ENCODE data around the gene LCN12.

LCN12 gene

GRCh38 chr9:136958898-136959850 is 7.1 kb downstream of the LCN12 start:
- DNase-seq (ENCODE audit: low read depth): no peak

- no peak for DNase-seq (ENCODE audit: low read depth)
Measured at GRCh38 chr9:136960212-136960937, 8.3 kb downstream of the LCN12 start.

DNA sequence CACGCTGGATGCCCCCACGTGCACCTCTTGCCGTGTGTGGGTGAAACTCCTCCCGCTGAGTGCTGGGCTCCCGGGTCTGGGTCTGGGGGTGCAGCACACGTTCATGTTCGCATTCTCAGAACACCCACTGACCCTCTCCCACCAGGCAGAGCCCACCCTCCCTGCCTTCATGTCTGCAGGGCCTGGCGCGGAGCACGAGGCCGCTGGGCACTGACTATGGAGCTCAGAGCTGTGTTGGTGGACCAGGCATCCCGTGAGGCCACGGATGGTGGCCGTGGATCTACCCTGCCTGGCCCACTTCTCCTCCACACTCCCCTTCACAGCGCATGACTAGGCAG is 8.8 kb downstream of the LCN12 start:
- DNase-seq (ENCODE audit: low read depth): no peak

- no peak for DNase-seq (ENCODE audit: low read depth)
Measured at GRCh38 chr9:136961279-136962065, 9.4 kb downstream of the LCN12 start.

DNA sequence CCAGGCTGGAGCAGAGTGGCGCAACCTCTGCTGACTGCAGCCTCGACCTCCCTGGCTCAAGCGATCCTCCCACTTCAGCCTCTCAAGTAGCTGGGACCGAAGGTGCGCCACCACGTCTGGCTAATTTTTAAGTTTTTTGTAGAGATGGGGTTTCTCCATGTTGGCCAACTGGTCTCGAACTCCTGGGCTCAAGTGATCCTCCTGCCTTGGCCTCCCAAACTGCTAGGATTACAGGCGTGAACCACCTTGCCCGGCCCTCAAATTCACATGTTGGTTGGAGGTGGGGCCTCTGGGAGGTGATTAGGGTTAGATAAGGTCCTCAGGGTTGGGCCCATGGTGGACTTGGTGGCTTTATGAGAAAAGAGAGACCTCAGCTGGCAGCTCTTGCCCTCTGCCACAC is 10.1 kb downstream of the LCN12 start:
- no peak for DNase-seq (ENCODE audit: low read depth)

DNA sequence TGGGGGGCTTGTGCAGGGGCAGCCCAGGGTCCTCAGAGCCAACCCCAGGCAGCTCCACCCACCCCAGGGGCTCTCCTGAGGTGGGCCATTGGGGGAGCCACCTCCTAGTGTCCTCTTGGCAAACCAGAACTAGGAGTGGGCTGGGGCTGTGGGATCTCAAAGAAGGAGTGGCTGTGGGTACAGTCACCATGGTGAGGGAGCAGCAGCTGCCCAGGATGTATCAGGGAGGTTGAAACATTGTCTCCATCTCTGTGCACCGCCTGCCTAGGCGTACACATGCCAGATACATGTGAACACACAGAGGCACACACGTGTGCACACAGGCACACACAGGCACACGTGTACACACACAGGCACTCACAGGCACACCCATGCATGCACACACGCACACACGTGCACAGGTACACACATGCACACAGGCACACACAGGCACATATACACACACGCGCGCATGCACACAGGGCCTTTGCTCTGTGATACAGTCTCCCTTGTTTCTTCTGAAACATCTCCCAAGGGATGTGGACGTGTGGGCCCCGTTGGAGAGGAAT is 10.7 kb downstream of the LCN12 start:
- DNase-seq (ENCODE audit: low read depth): no peak

DNA sequence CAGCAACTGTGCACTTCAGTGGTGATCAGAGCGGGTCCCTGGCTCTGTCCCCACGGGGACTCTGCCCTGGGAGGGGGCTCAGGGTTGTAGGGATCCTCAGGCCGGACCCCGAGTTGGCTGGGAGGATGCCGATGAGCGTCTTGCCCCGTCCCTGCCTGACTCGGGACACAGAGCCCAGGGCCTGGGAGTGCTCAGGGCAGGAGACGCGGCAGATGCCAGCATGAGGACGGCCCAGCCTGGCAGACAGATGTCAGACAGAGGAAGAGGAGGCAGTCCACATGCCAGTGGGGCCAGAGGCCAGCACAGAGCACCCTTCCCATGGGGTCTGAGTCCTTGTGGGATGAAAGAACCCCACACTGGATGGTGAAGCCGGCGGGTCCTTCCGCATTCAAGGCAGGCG is 11.3 kb downstream of the LCN12 start:
- DNase-seq (ENCODE audit: low read depth): no peak

DNA sequence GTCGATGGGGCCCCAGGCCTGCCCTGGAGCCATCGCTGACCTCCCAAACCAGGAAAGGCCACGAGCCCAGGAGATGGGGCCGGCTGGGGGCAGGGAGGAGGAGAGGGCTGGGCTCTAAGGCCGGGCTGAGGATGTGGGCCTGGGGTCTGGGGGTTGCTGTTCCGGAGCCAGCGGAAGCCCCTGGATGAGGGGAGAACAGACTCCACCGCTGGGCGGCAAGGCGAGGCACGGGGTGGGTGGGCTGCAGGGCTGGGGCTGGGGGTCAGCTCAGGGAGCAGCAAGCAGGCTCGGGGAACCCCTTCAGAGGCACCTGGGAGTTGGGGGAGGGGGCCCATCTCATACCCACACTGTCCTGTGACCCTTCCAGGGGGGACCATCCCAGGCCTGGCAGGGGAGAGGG is 11.7 kb downstream of the LCN12 start:
- DNase-seq (ENCODE audit: low read depth): no peak

DNA sequence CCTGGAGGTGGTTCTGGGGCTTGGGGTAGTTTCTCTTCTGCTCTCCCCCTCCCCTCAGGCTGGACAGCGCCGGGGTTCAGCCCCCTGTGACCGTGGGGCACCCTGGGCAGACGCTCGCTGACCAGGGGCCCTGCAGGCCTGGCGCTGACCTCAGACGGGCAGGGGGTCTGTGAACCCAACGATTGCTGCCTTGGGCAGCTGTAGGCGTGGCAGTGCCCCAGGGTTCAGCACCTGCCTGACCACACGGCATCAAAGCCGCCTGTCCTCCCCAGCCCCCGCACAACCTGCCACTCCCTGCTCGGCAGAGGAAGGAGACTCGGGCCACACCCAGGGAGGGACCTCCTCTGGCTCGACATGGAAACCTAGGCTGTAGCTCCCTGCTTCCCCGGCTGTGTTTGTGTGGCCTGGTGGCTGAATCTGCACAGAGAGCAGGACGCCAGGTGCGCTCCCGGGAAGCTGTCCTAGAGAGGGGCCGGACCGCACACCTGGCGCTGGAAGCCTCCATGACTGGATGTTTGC is 12.2 kb downstream of the LCN12 start:
- DNase-seq (ENCODE audit: low read depth): no peak

DNA sequence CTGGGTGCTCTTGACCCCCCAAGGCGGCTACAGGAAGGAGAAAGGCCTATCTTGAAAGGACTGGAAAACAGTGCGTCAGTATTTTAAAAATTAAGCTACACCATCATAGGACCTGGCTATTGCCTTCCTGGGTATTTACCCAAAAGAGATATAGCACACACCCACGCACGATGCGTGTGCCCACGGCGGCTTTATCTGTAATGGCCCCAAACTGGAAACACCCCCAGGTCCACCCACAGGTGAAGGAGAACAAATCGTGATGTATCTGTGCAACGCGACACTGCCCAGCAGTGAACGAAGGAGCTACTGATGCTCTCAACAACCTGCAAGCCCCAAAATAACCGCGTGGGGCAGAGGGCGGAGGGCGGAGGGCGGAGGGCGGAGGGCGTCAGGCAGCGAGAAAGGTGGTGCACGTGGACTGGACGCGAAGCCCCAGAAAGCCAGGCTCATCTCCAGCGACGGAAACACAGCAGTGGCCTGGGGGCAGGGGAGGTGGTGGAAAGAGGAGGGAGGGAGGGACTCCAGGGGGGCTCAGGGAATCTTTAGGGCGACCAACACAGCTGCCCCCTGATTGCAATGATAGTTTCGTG is 12.9 kb downstream of the LCN12 start:
- DNase-seq (ENCODE audit: low read depth): no peak

- DNase-seq (ENCODE audit: low read depth): no peak
Measured at GRCh38 chr9:136965771-136966484, 13.9 kb downstream of the LCN12 start.

DNA sequence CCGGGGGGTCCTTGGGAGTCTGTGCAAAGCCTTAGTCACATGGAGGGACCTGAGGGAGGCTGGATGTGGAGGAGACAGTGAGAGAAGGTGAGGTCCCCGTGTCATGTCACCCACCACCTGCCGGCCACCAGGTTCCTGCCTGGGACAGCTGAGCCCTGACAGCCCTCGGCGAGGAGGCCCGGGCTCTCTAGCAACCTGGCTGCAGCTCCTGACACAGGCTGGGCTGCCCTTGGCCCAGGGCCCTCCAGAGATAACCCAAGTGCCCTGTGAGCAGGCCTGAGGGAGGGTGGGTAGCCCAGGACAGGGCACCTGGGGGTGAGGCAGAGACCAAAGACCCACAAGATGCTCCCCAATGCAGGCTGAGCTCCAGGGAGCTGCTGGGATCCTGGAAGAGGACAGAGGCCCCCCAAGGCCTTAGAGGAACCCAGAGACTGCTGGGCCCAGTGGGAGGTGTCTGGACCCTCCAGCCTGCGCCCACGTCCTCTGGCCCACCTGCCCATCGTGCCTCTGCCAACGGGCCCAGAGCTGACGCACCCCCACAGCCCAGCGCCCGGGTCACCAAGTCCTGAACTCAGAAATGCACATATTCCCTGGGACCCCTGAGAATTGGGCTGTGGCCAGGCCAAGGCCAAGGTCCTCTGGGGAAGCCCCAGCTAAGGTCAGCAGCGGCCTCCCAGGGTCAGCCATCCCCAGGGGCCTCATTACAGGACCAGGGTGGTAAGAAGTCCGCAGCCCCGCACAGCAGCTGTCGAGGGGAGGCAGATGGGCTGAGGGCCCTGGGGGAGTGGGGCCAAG is 16.5 kb downstream of the LCN12 start:
- DNase-seq (ENCODE audit: low read depth): no peak

DNA sequence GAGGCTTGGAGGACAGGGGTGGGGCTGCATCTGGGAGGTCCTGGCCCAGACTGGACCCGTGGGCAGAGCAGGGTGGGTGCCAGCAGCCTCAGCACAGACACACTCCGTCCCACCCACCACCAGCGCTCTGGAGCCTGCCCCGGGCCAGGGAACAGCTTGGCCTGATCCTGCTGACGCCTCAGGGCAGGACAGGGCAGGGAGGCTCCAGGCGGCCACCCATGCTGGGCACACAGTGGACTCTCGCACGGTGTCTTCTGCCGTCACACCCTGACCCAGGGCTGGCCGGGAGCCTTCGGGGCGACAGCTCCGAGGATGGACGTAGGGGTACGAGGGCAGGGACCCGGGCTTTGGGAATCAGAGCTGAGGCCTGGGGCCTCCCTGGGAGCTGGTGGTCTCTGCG is 17.1 kb downstream of the LCN12 start:
- DNase-seq (ENCODE audit: low read depth): no peak

GRCh38 chr9:136969774-136970173 is 17.7 kb downstream of the LCN12 start:
- no peak for DNase-seq (ENCODE audit: low read depth)

DNA sequence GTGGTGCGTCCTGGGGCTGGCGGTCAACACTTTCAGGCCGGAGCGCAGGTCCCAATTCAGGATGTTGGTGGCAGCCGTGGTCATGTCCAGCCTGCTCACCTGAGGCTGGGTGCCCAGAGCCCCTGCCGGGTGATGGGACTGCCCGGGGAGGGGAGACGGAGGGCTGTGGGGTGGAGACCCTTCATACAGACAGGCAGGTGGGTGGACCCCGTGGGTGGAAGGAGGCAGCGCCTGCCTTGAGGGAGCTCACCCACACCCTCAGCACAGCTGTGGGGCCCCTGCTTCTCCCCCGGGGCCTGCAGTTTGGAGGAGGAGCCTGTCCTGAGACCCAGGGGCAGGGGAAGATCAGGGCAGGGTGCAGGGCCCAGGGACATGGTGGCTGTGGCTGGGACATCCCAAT is 18.3 kb downstream of the LCN12 start:
- DNase-seq (ENCODE audit: low read depth): no peak

- no peak for DNase-seq (ENCODE audit: low read depth)
Measured at GRCh38 chr9:136971746-136972145, 19.7 kb downstream of the LCN12 start.

DNA sequence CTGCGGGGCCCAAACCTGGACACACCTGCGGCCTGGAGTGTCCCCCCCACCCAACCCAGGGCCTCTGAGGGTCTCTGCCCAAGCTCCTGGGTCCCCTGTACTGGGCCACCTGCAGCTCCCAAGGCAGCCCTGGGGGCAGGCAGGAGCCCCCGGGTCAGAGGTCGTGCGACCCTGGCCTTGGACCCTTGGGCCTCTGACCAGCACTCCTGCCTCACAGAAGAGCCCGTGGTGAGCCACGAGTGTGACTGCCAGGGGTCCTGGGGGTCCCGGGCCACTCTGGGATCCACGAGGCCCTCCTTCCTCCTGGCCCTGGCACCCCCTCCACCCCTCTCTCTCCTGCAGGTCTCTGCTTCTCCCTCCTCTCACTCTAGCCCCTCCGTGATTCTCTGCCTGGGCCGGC is 20.3 kb downstream of the LCN12 start:
- no peak for DNase-seq (ENCODE audit: low read depth)

DNA sequence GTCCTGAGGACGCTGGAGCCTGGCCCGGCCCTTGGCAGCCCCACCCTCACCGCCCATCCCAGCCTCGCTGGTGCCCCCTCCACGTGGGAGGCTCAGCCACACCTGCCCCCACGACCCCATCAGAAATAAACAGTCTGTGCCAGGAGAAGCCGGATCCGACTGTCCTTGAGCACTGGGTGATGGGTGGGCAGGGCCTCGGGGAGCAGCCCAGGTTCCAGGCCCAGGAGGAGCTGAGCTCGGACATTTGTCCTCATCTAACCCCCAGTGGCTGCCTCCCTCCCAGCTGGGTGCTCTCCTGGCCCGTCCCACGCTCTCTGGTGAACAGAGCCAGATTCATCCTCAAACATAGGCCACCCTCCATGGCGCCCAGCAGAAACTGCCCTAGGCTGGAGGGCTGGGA is 20.7 kb downstream of the LCN12 start:
- DNase-seq (ENCODE audit: low read depth): no peak

DNA sequence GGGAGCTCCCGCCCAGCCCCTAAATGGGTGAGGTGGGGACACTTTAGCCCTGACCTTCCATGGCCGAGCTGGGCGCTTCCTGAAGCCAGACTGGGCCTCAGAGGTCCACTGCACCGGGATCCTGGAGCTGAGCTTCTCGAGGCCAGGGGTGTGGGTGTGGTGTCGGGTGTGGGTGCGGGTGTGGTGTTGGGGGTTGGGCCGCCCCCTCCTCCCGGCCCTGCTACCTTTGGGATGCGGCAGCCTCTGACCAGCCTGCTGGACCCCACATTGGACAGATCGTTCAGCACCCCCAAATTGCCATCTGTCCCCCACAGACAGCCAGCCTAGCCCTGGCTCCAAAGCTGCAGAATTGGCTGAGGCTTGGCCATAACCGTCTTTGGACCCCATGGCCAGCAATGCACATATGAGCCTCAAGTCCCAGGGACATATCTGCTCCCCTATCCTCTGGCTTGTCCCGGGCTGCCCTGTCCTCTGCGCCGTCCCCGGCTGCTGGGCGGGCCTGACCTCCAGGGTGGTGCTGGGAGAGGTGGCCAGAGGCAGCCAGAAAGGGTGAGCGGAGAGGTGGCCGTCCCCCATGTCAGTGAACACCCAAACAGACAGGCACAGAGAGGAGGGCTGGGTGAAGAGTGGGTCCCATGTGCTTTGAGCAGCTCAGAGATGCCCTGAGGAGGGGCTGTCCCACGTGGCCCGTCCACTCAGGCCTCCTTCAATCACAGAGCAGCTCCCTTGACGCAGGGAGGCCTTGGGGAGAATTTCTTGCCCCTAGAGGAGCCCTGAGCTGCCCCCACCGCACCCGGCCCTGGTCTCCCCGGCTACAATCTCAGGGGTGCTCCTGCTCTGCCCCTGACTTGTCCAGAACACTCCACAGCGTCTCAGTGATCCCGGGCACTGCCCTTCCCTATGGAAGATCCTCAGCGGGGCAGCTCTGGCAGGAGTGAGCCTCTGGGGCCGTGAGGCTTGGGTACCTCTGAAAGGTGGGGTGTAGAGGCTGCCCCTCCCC is 21.8 kb downstream of the LCN12 start:
- no peak for DNase-seq (ENCODE audit: low read depth)

Measured in GM04504 (cell line).